NCI-H146 (cell line): ENCODE measurements around the gene GRPEL1.
A peak's percentile ranks its signal among the peaks of the same experiment; 100 is the strongest.
"Not testable (repeated sequence)": the region's sequence is repeated elsewhere in the genome, so short reads cannot be mapped to it uniquely, and the experiment has no call there.

ENCODE experiments used
- DNase-seq: peaks from one replicate; lab custom pipeline; 2025; lab: John Stamatoyannopoulos, UW

The GRPEL1 gene

GRCh38 chr4:7067452-7068278, at the start of gene GRPEL1:
Gene GRPEL1 (minus strand): TSS chr4:7068064. CDS start chr4:7068032, 32 bp downstream.
- peak; percentile 99 for DNase-seq

DNA sequence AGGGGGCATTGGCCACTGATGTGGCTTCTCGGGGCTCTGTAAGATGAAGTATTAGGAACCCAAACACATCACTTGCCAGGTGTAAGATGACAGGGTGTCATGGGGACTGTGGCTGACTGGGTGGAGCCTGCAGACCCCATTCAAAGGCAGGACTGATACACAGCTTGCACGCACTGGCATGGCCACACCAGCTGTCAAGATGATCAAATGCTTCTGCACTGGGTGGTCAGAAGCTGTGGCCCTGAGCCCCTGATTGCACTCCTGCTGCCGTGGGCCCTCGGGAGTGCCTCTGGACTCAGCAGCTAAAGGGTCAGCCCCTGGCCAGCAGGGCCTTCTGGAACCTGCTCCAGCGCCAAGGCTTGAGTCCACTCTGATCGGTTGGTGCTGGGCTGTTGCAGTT, 48.8 kb upstream of the GRPEL1 start:
- no peak for DNase-seq

DNA sequence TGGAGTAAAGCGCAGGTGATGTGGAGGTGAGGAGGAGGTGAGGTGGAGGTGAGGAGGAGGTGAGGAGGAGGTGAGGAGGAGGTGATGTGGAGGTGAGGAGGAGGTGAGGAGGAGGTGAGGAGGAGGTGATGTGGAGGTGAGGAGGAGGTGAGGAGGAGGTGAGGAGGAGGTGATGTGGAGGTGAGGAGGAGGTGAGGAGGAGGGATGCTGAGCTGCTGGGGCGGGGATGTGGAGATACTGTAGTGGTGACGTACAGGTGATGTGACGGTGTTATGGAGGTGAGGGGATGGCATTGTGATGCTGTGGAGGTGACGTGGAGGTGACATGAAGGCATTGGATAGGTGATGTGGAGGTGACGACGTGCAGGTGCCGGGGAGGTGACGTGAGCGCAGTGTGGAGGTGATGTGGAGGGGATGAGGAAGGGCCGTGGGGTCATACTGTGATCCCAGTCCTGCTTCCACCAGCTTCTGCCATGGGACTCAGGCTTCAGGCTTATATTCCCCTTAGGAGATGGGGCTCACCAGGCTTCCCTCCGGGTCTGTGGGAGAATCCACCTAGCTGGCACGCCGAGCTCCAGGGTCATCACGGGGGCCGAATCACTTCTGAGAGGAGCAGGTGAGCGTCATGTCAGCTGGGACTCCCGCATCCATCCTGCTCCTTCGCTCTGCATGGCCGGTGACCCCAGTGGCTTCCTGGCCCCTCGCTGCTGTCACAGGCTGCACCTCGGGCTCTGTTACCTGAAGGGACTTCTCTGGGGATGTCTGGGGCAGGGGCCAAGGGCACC, 47.9 kb upstream of the GRPEL1 start:
- no peak for DNase-seq

GRCh38 chr4:7112656-7113055, 44.8 kb upstream of the GRPEL1 start:
- DNase-seq = no peak

GRCh38 chr4:7111441-7111840, 43.6 kb upstream of the GRPEL1 start:
- DNase-seq = no peak

- DNase-seq = no peak
Measured at GRCh38 chr4:7110546-7110945, 42.7 kb upstream of the GRPEL1 start.

DNA sequence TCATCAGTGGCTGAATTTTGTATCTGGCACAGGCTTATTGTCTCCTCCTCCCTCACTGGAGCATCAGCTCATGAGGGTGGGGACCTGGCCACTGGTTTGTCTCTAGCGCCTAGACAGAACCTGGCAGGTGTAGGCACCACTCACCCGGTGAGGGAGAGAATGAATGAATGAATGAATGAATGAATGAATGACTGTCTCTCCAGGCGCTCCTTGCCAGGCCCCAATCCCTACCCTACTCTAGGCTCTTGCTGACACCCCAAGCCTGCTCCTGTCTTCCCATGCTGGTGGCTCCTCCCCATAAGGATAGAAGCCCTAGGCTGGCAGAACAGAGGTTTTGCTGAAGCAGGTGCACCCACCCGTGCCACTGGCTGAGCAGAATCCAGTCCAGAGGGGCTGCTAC, 41.3 kb upstream of the GRPEL1 start:
- DNase-seq = no peak

DNA sequence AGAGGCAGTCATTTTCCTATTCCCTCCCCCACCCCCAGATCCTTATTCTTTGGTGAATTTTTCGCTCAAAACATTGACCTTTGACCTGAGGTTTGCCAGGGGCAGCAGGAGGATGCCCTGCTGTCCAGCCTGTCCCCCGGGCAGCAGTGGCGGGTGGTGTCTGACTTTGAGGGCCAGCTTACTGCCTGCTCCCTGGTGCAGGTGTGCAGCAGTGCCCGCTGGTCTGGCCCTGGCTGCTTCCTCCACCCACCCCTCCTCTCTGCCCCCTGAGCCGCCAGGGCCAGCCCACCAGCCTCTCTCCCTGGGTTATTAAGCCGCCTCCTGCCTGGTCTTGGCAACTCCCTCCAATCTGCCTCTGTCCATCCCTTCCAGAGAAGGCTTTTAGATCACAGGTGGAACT, 40.8 kb upstream of the GRPEL1 start:
- DNase-seq = no peak

DNA sequence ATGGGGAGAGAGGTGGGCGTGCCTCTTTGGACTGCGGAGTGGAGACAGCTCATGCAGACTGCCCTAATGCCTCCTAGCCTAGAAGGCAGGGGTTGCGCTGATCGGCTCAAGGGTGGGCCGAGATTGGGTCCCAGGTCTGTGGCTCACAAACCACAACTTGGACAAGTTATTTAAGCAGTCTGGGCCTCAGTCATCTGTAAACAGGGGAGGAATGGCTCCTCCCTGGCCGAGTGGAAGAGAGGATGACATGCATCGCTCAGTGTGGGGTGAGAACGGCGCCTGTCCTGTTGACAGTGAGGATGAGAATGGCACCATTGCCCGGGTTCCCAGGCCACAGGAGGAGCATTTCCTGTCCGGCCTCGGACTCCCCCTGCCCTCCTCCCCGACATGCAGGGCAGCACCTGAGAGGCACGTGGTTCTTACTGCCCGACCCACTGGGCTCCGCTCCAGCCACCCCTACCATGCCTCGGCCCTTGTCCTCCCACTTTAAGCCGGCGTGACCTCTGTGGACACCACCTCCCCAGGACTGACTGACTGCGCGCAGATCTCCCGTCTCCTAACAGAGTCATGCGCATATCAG, 40.3 kb upstream of the GRPEL1 start:
- DNase-seq = no peak

DNA sequence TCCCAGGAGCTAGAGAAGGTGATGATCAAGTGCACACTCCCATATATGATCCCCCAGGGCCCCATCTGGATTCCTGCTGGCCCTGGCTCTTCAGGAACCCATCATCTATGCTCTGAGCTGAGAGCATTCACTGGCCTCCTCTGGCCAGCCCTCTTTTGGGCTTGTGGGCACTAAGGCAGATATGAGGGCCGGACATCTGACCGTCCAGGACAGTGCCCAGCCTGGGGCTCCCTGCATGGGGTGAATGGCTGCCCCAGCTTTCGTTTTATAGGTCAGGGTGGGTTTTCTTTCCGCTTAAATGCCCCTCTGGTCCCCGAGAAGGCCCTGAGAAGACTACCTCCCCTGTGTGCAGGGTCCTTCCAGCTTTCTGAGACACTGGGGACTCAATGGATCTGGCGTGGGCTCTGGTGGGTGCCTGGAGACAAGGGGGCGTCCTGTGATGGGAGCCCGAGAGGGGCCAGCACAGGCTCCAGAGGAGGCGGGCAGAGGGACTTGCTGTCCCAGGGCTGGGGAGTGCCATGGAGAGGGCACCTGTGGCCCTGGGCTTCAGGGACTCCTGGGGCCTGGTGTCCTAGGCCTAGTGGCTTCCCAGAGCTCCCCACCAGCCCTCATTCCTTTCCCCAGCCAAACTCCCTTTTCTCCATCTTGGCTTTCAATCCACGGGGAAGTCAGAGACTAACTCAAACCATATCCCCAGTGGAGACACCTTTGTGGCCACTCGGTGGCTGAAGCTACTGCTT, 39.5 kb upstream of the GRPEL1 start:
- DNase-seq = no peak

GRCh38 chr4:7105276-7105675, 37.4 kb upstream of the GRPEL1 start:
- DNase-seq = no peak

- DNase-seq = no peak
Measured at GRCh38 chr4:7104366-7105031, 36.6 kb upstream of the GRPEL1 start.

- peak; percentile 47 for DNase-seq
Measured at GRCh38 chr4:7103607-7104365, 35.9 kb upstream of the GRPEL1 start.

DNA sequence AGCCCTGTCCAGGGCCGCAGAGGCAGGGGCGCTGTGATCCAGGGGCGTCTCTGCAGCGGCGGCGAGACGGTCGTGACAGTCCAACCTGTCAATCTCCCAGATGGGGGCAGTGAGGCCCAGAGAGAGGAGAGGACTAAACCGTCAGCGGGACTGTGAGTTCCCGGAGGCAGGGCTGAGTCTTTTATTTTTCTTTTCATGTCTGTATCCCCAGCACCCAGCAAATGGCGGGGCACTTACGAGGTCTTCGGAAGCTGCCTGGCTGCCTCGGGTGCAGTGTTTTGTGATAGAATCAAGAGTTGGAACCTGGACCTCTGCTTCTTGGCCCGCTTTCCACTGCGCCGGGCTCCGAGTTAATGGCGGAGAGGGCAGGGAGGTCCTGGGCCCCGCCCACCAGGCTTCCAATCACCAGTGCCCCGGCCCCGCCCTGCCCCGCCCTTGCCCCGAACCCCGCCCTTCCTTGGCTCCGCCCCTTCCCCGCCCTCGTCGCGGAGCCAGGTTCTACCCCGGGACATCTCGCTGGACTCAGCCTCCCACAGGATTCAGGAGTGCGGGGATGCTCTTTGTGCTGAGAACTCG, 35.3 kb upstream of the GRPEL1 start:
- DNase-seq = peak; percentile 68

GRCh38 chr4:7102516-7102909, 34.6 kb upstream of the GRPEL1 start:
- not testable (repeated sequence) for DNase-seq

GRCh38 chr4:7101692-7102515, 34.0 kb upstream of the GRPEL1 start:
- peak; percentile 57 for DNase-seq

DNA sequence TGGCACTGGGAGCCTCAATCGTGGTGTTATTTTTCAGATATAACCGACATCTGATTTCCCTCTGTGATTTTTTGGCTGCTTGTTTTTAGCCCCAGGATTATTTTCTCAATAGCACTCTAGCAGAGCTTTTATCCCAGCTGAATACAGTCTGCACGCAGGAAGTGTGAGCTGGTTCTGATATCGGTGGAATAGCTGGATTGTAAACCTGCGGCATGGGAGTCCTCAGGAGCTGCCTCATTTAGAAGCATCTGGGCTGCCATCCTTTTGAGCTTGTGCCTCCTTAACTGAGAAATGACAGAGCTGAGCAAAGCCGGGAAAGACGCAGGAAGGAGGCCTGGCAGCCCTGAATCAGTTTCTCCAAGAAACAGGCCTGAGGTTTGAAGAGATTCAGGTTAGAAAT, 28.4 kb upstream of the GRPEL1 start:
- no peak for DNase-seq

- DNase-seq = no peak
Measured at GRCh38 chr4:7095611-7096155, 27.8 kb upstream of the GRPEL1 start.

- DNase-seq = no peak
Measured at GRCh38 chr4:7094916-7095315, 27.1 kb upstream of the GRPEL1 start.
